ENCODE data around the gene GPC3.

GRCh38 chrX:134010690-134011089 is 25.3 kb upstream of the GPC3 start:
- TF ChIP-seq CTCF (IDR thresholded peaks at IDR 0.05) (no peak), ZFX (IDR thresholded peaks at IDR 0.05; ENCODE audit: borderline replicate concordance) (no peak)
